ENCODE results near the gene NACA2.

The NACA2 gene

GRCh38 chr17:61545335-61545938, 45.6 kb downstream of the NACA2 start:
- DNase-seq (ENCODE audit: low spot score), result no peak

GRCh38 chr17:61543786-61544415, 47.1 kb downstream of the NACA2 start:
- DNase-seq (ENCODE audit: low spot score), result no peak

GRCh38 chr17:61542027-61542426, 49.0 kb downstream of the NACA2 start:
- no peak for DNase-seq (ENCODE audit: low spot score)

GRCh38 chr17:61540874-61541273, 50.1 kb downstream of the NACA2 start:
- DNase-seq (ENCODE audit: low spot score), result no peak

Measured in RKO (cell line).